ENCODE measurements around the gene SYPL1.

DNA sequence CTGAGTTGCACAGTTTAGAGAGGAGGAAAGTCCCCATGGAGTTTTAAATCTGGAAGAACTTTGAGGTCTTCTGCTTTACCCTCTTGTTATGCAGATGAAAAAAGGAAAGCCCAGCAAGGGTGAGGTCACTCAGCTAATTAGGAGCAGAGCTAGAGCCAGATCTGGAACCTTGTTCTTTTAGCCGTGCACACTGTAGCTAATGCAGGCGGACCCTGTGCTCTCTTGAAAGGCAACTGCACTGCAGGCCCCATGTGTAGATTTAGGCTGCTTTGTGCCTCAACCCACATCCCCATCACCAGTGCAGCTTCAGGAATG lies 63.4 kb downstream of the SYPL1 start:
- TF ChIP-seq CTCF (IDR thresholded peaks at IDR 0.05) = no peak
- no peak for TF ChIP-seq POLR2A (IDR thresholded peaks at IDR 0.05)
